HG03469 (cell line): ENCODE measurements around the gene ZSCAN22.
A peak's percentile ranks its signal among the peaks of the same experiment; 100 is the strongest.

ENCODE experiments used
- ATAC-seq: cut with Tn5 transposase; IDR thresholded peaks from one replicate; pipeline ENCODE4 v1.9.1; 2021; ENCODE audit warnings: mild to moderate bottlenecking, moderate library complexity, moderate number of reproducible peaks; ENCODE audit not compliant: unreplicated experiment

Gene ZSCAN22

GRCh38 chr19:58350871-58351557, 24.2 kb downstream of the ZSCAN22 start:
- ATAC-seq, result no peak

- no peak for ATAC-seq
These were observed 24.7 kb downstream of the ZSCAN22 start for GRCh38 chr19:58351558-58351878.

GRCh38 chr19:58351990-58352755, 25.4 kb downstream of the ZSCAN22 start:
- ATAC-seq, result no peak

GRCh38 chr19:58352760-58353671, 26.2 kb downstream of the ZSCAN22 start, which contains the start of gene A1BG:
Gene A1BG (minus strand): TSS chr19:58353492. CDS start chr19:58353437, 55 bp downstream.
- ATAC-seq, result no peak

GRCh38 chr19:58353717-58354477, 27.1 kb downstream of the ZSCAN22 start:
- ATAC-seq, result no peak

- ATAC-seq, result no peak
These were observed 27.8 kb downstream of the ZSCAN22 start for GRCh38 chr19:58354478-58355030.

GRCh38 chr19:58355215-58355796, 28.5 kb downstream of the ZSCAN22 start:
- ATAC-seq, result no peak

- no peak for ATAC-seq
These were observed 29.3 kb downstream of the ZSCAN22 start for GRCh38 chr19:58355908-58356765.

- ATAC-seq, result no peak
These were observed 30.1 kb downstream of the ZSCAN22 start for GRCh38 chr19:58356766-58357480.

- ATAC-seq, result no peak
These were observed 30.8 kb downstream of the ZSCAN22 start for GRCh38 chr19:58357481-58358145.

GRCh38 chr19:58361900-58362271, 35.1 kb downstream of the ZSCAN22 start:
- ATAC-seq, result no peak

- peak; percentile 68 for ATAC-seq
These were observed 35.6 kb downstream of the ZSCAN22 start, which contains the start of gene ZNF497 for GRCh38 chr19:58362272-58362994. Gene ZNF497 (minus strand): TSS chr19:58362751. CDS start chr19:58357635, 5,116 bp downstream.

GRCh38 chr19:58364146-58364545, 37.4 kb downstream of the ZSCAN22 start:
- ATAC-seq, result no peak

- ATAC-seq, result no peak
These were observed 40.0 kb downstream of the ZSCAN22 start for GRCh38 chr19:58366585-58367430.

- ATAC-seq, result no peak
These were observed 41.1 kb downstream of the ZSCAN22 start for GRCh38 chr19:58367698-58368454.
